ENCODE measurements around the gene PAX3.

- TF ChIP-seq CTCF (IDR thresholded peaks at IDR 0.05) (no peak), POLR2A (IDR thresholded peaks at IDR 0.05) (no peak)
These were observed 121.9 kb downstream of the PAX3 start for GRCh38 chr2:222176890-222177289.

Data from body of pancreas (tissue), 4 donors.